ENCODE measurements around the gene ALG11.
"Not testable (repeated sequence)": the region's sequence is repeated elsewhere in the genome, so short reads cannot be mapped to it uniquely, and the experiment has no call there.

The ALG11 gene

GRCh38 chr13:52030401-52030800 is 18.2 kb downstream of the ALG11 start:
- not testable (repeated sequence) for DNase-seq

GRCh38 chr13:52033039-52033438 is 20.8 kb downstream of the ALG11 start:
- DNase-seq = no peak

- peak; percentile 31 for DNase-seq
Observed at GRCh38 chr13:52034616-52035226, 22.5 kb downstream of the ALG11 start.

- DNase-seq = peak; percentile 9
Observed at GRCh38 chr13:52036037-52036436, 23.8 kb downstream of the ALG11 start.

- no peak for DNase-seq
Observed at GRCh38 chr13:52043675-52044074, 31.5 kb downstream of the ALG11 start.

GRCh38 chr13:52047463-52047862 is 35.3 kb downstream of the ALG11 start:
- DNase-seq = no peak

GRCh38 chr13:52048516-52048915 is 36.3 kb downstream of the ALG11 start:
- DNase-seq = no peak

GRCh38 chr13:52051400-52051799 is 39.2 kb downstream of the ALG11 start:
- no peak for DNase-seq

GRCh38 chr13:52053460-52053859 is 41.3 kb downstream of the ALG11 start:
- DNase-seq = no peak

- not testable (repeated sequence) for DNase-seq
Observed at GRCh38 chr13:52061064-52061463, 48.9 kb downstream of the ALG11 start.

- DNase-seq = no peak
Observed at GRCh38 chr13:52061587-52061986, 49.4 kb downstream of the ALG11 start.

GRCh38 chr13:52067237-52067636 is 55.0 kb downstream of the ALG11 start:
- no peak for DNase-seq

- DNase-seq = no peak
Observed at GRCh38 chr13:52070929-52071523, 58.8 kb downstream of the ALG11 start.

Data from NCI-H2029 (cell line).